ENCODE data around the gene MAPK9. TPM values are rescaled to one million over a fixed set of nuclear protein-coding genes. Genes with fewer than 3 reads are reported as not detected.

The MAPK9 gene
- total RNA-seq, 1 experiment from 2014 or later = 38.6 TPM

DNA sequence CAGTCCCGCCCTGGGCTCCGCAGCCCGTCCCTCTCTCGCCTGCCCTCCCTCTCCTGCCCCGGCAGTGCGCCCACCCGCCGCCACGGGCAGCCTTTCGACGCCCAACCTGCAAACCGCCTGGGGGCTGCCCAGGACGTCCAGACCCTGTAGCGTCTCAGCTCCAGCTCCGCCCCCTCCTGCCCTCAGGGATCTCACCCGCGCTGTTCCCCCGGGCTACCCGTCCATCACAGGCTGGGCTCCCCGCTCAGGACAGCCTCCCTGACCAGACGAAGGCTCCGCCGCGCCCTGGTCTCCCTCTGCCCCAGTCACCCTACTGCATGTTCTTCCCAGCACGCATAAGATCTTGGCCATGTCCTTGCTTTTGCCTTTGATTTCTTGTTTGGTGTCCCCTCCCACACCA, 84.3 kb downstream of the MAPK9 start:
- Mint-ChIP-seq H3K4me1 (peaks cover 8 to 9% of the 10 kb centered on the region in 2 experiments; a peak in 3 of 4 replicates), H3K27me3 (ENCODE audit: low read depth) (peaks cover 34% of the 10 kb centered on the region), H3K27ac (no peak overlapping the region), H3K4me3 (peak overlapping the region; percentile 52 to 60; a peak in 3 of 5 replicates), H3K9me3 (0 out of 5 replicates have a peak, but pooled peaks cover 0 to 4% of the 10 kb centered on the region in 2 experiments), H3K36me3 (ENCODE audit: insufficient read depth in 1 of 3, low read depth in 3 of 3) (no peaks in the 10 kb centered on the region; a peak in 1 of 7 replicates)
- Histone ChIP-seq H3K18ac (ENCODE audit: insufficient read length, low read depth, low read length) (no peak overlapping the region), H2AK5ac (ENCODE audit: insufficient read length, low read length) (no peak overlapping the region), H3K23me2 (ENCODE audit: insufficient read length, low read depth, low read length, poor library complexity, severe bottlenecking) (no peaks in the 10 kb centered on the region), H3K56ac (ENCODE audit: insufficient read length, low read depth, low read length) (no peak overlapping the region), H2BK5ac (ENCODE audit: insufficient read length, low read length) (no peak overlapping the region), H4K8ac (replicated peaks; ENCODE audit: insufficient read length, low read depth, low read length) (no peak overlapping the region), H2BK20ac (ENCODE audit: low read depth, low read length, poor library complexity, severe bottlenecking) (no peak overlapping the region), H3K27ac (ENCODE audit: insufficient read length, low read depth, low read length) (no peak overlapping the region), H3K27me3 (ENCODE audit: insufficient read depth, low read length) (peaks cover 7% of the 10 kb centered on the region; the same call in 1 of the 2 replicates), H3K4me1 (ENCODE audit: insufficient read depth, low read length) (no peaks in the 10 kb centered on the region), H4K91ac (ENCODE audit: insufficient read length, low read depth, low read length) (no peak overlapping the region), H3T11ph (ENCODE audit: low read length) (no peak overlapping the region), H3K9me3 (ENCODE audit: control insufficient read depth, low read depth, low read length) (no peaks in the 10 kb centered on the region), H2BK12ac (ENCODE audit: insufficient read length, low read depth, low read length) (no peak overlapping the region), H3K23ac (ENCODE audit: insufficient read length, low read depth, low read length) (no peak overlapping the region), H4K20me1 (ENCODE audit: control insufficient read depth, insufficient read depth, insufficient read length) (no peaks in the 10 kb centered on the region), H3K4ac (ENCODE audit: low read depth, low read length) (no peak overlapping the region), H3K79me1 (ENCODE audit: insufficient read depth, low read depth, low read length, poor library complexity, severe bottlenecking) (no peaks in the 10 kb centered on the region), H2BK15ac (ENCODE audit: low read depth, low read length) (no peak overlapping the region), H2BK120ac (ENCODE audit: low read depth, low read length, poor library complexity, severe bottlenecking) (no peak overlapping the region), H3K9ac (ENCODE audit: extremely low read depth, insufficient read length, low read length) (no peak overlapping the region), H2AFZ (ENCODE audit: low read length) (no peak overlapping the region), H3K79me2 (ENCODE audit: insufficient read depth, low read length) (no peaks in the 10 kb centered on the region), H4K5ac (ENCODE audit: insufficient read length, low read depth, low read length) (no peak overlapping the region), H3K14ac (ENCODE audit: insufficient read depth, low read length) (no peak overlapping the region), H3K4me2 (ENCODE audit: insufficient read depth, insufficient read length, low read length) (no peak overlapping the region)
- peak; percentile 65 for DNase-seq
- WGBS (ENCODE audit: extremely low coverage, insufficient read length, low lambda C conversion rate) = no CpG with 5 or more reads among the region's 25 CpGs
- TF ChIP-seq, protein P1, sequence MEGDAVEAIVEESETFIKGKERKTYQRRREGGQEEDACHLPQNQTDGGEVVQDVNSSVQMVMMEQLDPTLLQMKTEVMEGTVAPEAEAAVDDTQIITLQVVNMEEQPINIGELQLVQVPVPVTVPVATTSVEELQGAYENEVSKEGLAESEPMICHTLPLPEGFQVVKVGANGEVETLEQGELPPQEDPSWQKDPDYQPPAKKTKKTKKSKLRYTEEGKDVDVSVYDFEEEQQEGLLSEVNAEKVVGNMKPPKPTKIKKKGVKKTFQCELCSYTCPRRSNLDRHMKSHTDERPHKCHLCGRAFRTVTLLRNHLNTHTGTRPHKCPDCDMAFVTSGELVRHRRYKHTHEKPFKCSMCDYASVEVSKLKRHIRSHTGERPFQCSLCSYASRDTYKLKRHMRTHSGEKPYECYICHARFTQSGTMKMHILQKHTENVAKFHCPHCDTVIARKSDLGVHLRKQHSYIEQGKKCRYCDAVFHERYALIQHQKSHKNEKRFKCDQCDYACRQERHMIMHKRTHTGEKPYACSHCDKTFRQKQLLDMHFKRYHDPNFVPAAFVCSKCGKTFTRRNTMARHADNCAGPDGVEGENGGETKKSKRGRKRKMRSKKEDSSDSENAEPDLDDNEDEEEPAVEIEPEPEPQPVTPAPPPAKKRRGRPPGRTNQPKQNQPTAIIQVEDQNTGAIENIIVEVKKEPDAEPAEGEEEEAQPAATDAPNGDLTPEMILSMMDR (conservative IDR thresholded peaks at IDR 0.05) = no peak

Measured in H9 (cell line).